ENCODE measurements around the gene KMT2A. TPM values are rescaled to one million over a fixed set of nuclear protein-coding genes. Genes with fewer than 3 reads are reported as not detected.

The KMT2A gene
- total RNA-seq, 1 experiment from 2014 or later: 62.0 TPM

DNA sequence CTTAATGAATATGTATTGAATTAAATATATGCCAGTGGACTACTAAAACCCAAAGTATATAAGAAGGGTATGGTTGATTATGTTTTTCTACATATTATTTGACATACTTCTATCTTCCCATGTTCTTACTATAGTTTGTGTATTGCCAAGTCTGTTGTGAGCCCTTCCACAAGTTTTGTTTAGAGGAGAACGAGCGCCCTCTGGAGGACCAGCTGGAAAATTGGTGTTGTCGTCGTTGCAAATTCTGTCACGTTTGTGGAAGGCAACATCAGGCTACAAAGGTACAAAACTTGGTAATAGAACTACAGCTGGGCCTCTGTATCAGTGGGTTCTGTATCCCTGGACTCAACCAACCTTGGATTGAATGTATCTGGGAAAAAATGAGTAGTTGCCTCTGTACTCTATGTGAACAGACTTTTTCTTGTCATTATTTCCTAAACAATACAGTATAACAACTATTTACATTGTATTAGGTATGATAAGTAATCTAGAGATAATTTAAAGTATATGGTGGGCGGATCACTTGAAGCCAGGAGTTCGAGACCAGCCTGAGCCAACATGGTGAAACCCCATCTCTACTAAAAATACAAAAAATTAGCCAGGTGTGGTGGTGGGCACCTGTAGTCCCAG is 52.3 kb downstream of the KMT2A start:
- Histone ChIP-seq H3K79me2 (ENCODE audit: insufficient read depth, low read length) (no peaks in the 10 kb centered on the region), H2BK12ac (ENCODE audit: insufficient read length, low read depth, low read length) (no peak overlapping the region), H3K23me2 (ENCODE audit: insufficient read length, low read depth, low read length, poor library complexity, severe bottlenecking) (no peaks in the 10 kb centered on the region), H4K91ac (ENCODE audit: insufficient read length, low read depth, low read length) (no peak overlapping the region), H2BK5ac (ENCODE audit: insufficient read length, low read length) (no peak overlapping the region), H2BK15ac (ENCODE audit: low read depth, low read length) (no peak overlapping the region), H3K9me3 (ENCODE audit: control insufficient read depth, low read depth, low read length) (no peaks in the 10 kb centered on the region), H3K79me1 (ENCODE audit: insufficient read depth, low read depth, low read length, poor library complexity, severe bottlenecking) (no peaks in the 10 kb centered on the region), H3K27me3 (ENCODE audit: insufficient read depth, low read length) (no peaks in the 10 kb centered on the region), H3K4me1 (ENCODE audit: insufficient read depth, low read length) (no peaks in the 10 kb centered on the region), H2BK120ac (ENCODE audit: low read depth, low read length, poor library complexity, severe bottlenecking) (no peak overlapping the region), H3K18ac (ENCODE audit: insufficient read length, low read depth, low read length) (no peak overlapping the region), H3K56ac (ENCODE audit: insufficient read length, low read depth, low read length) (no peak overlapping the region), H3T11ph (ENCODE audit: low read length) (no peak overlapping the region), H3K4ac (ENCODE audit: low read depth, low read length) (no peak overlapping the region), H4K20me1 (ENCODE audit: control insufficient read depth, insufficient read depth, insufficient read length) (no peaks in the 10 kb centered on the region), H4K8ac (replicated peaks; ENCODE audit: insufficient read length, low read depth, low read length) (no peak overlapping the region), H3K4me2 (ENCODE audit: insufficient read depth, insufficient read length, low read length) (no peak overlapping the region), H2AK5ac (ENCODE audit: insufficient read length, low read length) (no peak overlapping the region), H4K5ac (ENCODE audit: insufficient read length, low read depth, low read length) (no peak overlapping the region), H2AFZ (ENCODE audit: low read length) (no peak overlapping the region), H3K23ac (ENCODE audit: insufficient read length, low read depth, low read length) (no peak overlapping the region), H3K9ac (ENCODE audit: extremely low read depth, insufficient read length, low read length) (no peak overlapping the region), H3K14ac (ENCODE audit: insufficient read depth, low read length) (no peak overlapping the region), H3K27ac (ENCODE audit: insufficient read length, low read depth, low read length) (no peak overlapping the region), H2BK20ac (ENCODE audit: low read depth, low read length, poor library complexity, severe bottlenecking) (no peak overlapping the region)
- no CpG with 5 or more reads among the region's 7 CpGs for WGBS (ENCODE audit: extremely low coverage, insufficient read length, low lambda C conversion rate)
- Mint-ChIP-seq H3K36me3 (ENCODE audit: insufficient read depth in 1 of 3, low read depth in 3 of 3) (peaks cover 22 to 72% (median 69%) of the 10 kb centered on the region in 3 experiments), H3K27me3 (ENCODE audit: low read depth) (no peaks in the 10 kb centered on the region), H3K9me3 (no peaks in the 10 kb centered on the region), H3K4me3 (no peak overlapping the region), H3K27ac (0 out of 7 replicates have a peak overlapping the region, but pooled peaks of 1 of the 3 experiments have one; percentile 32), H3K4me1 (no peaks in the 10 kb centered on the region)
- peak; percentile 74 for DNase-seq
- TF ChIP-seq, protein P1, sequence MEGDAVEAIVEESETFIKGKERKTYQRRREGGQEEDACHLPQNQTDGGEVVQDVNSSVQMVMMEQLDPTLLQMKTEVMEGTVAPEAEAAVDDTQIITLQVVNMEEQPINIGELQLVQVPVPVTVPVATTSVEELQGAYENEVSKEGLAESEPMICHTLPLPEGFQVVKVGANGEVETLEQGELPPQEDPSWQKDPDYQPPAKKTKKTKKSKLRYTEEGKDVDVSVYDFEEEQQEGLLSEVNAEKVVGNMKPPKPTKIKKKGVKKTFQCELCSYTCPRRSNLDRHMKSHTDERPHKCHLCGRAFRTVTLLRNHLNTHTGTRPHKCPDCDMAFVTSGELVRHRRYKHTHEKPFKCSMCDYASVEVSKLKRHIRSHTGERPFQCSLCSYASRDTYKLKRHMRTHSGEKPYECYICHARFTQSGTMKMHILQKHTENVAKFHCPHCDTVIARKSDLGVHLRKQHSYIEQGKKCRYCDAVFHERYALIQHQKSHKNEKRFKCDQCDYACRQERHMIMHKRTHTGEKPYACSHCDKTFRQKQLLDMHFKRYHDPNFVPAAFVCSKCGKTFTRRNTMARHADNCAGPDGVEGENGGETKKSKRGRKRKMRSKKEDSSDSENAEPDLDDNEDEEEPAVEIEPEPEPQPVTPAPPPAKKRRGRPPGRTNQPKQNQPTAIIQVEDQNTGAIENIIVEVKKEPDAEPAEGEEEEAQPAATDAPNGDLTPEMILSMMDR (conservative IDR thresholded peaks at IDR 0.05): peak; percentile 89
